Erythroblast (primary cell): ENCODE measurements around the gene DNAH9.

Source experiments
- DNase-seq, 2 experiments: peaks; one replicate each; lab custom pipeline; 2025; lab: John Stamatoyannopoulos, UW
- GATA1 ChIP-seq: IDR thresholded peaks from 2 replicates; pipeline ENCODE4 v1.6.1; 2011; ENCODE audit warnings: low read depth, mild to moderate bottlenecking, control low read depth, low read length, moderate library complexity
- POLR2A ChIP-seq: IDR thresholded peaks from 2 replicates; pipeline ENCODE4 v1.6.1; 2011; ENCODE audit warnings: mild to moderate bottlenecking, low read length

DNAH9 gene

GRCh38 chr17:11736613-11737312 lies 138.5 kb downstream of the DNAH9 start:
- no peak for DNase-seq
- TF ChIP-seq POLR2A (no peak), GATA1 (no peak)

- no peak for DNase-seq
- no peak for TF ChIP-seq GATA1
- no peak for TF ChIP-seq POLR2A
Observed at GRCh38 chr17:11737313-11737679, 139.0 kb downstream of the DNAH9 start.

DNA sequence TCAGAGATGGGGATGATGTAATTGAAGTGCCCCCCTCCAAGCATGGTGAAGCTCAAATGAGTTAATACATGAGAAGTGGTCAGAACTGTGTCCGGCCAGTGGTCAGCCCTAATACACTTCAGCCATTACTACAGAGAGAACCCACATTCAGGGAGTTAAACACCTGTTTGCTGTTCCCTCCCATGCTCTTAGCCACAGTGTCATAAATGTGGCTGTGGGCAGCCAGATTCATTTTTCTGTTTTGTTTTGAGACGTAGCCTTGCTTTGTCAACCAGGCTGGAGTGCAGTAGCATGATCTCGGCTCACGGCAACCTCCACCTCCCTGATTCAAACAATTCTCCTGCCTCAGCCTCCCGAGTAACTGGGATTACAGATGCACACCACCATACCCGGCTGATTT lies 139.9 kb downstream of the DNAH9 start:
- no peak for DNase-seq
- TF ChIP-seq GATA1 (no peak), POLR2A (no peak)

- no peak for DNase-seq
- no peak for TF ChIP-seq GATA1
- no peak for TF ChIP-seq POLR2A
Observed at GRCh38 chr17:11739351-11739750, 141.1 kb downstream of the DNAH9 start.

DNA sequence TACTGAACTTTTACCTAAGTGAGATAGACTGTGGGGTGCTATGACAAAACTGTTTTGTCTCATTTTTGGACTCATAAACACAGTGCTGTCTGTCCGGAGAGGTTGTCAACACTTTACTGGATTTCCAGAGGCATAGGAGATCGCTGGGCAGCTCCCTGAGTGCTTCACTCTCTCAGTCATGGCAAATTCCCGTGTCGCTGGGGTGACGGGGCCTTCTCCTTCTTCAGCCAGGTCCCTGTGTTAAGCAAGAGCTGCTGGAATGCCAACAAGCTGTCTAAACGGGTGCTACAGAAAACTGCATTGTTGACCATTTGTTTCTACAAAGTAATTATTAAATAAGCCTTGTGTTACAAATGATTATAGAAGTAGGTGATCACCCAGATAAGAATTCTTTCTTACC lies 141.6 kb downstream of the DNAH9 start:
- DNase-seq, result no peak
- TF ChIP-seq GATA1 (no peak), POLR2A (no peak)

DNA sequence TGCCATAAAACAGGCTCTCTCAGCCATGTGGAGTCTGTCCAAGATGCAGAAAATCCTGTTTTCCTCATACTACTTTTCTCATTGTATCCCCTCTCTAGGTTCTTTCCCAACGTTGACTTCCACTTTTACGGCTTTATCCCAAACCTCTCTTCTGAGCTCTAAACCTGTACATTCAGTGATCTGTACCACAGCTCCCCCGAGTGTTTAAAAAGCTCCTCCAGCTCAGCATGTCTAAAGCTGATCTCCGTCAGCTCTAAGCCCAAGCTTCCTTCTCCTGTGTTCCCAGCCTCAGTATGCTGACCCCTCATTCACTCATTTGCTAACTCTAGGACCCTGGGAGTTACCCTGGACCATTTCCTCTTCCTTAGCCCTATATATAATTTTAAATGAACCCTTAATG lies 144.6 kb downstream of the DNAH9 start:
- no peak for TF ChIP-seq GATA1
- TF ChIP-seq POLR2A, result no peak
- no peak for DNase-seq

DNA sequence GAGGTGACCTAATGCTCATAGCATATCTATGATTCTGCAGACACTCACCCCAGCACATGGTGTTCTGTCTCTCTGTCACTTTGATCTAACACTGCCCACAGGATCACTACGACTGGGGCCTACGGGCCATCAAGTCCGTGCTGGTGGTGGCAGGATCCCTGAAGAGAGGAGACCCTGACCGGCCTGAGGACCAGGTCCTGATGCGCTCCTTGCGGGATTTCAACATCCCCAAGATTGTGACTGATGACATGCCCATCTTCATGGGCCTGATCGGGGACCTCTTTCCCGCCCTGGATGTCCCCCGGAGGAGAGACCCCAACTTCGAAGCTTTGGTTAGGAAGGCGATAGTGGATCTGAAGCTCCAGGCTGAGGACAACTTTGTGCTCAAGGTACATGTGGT lies 146.4 kb downstream of the DNAH9 start:
- TF ChIP-seq POLR2A (no peak), GATA1 (no peak)
- no peak for DNase-seq

DNA sequence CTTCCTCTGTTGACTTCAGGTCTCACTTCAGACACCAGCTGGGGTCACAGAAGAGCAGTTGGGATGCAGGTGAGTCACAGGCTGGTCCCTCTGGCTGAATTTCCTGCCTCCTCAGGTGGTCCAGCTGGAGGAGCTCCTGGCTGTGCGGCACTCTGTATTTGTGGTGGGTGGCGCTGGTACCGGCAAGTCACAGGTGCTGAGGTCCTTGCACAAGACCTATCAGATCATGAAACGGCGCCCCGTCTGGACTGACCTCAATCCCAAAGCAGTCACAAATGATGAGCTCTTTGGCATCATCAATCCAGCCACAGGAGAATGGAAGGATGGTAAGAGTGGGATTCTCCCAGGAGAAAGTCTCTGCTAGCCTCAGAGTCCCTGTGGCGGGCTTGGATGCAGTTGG lies 149.2 kb downstream of the DNAH9 start:
- TF ChIP-seq POLR2A (no peak), GATA1 (no peak)
- no peak for DNase-seq

- no peak for DNase-seq
- no peak for TF ChIP-seq POLR2A
- no peak for TF ChIP-seq GATA1
Observed at GRCh38 chr17:11757815-11758214, 159.5 kb downstream of the DNAH9 start.

DNA sequence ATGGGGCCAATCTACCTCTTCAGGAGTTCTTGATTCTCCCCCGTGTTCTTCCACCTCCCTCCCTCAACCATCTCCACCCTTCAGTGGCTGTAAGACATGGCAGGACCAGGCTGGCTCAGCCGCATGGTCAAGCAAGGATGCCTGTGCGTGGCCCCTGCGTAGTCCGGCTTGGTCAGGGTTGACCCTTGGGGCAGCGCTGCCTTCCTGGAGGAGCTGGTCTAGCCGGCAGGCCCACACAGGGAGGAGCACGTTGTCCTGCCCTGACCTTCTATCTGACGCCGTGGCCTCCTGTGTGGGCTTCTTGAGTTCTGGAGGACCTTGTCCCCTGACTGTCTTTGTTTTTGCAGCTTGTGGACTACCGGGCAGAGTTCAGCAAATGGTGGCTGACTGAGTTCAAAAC lies 169.8 kb downstream of the DNAH9 start:
- TF ChIP-seq POLR2A (no peak), GATA1 (no peak)

DNA sequence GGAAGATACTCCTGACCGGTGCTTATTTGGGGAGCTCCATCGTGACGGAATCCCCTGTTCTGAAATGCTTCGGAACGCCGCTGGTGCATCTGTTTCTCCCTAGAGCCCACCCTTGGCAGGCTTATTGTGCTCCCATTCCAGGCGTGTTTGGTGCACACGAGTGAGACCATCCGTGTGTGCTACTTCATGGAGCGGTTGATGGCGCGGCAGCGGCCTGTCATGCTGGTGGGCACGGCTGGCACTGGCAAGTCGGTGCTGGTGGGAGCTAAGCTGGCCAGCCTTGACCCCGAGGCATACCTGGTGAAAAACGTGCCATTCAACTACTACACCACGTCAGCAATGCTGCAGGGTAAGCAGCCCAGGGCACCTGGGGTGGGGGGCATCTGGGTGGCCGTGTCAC lies 170.7 kb downstream of the DNAH9 start:
- no peak for DNase-seq
- TF ChIP-seq GATA1 (no peak), POLR2A (no peak)

More for the DNA sequence above, 169.8 kb downstream of the DNAH9 start:
- no peak for DNase-seq

DNA sequence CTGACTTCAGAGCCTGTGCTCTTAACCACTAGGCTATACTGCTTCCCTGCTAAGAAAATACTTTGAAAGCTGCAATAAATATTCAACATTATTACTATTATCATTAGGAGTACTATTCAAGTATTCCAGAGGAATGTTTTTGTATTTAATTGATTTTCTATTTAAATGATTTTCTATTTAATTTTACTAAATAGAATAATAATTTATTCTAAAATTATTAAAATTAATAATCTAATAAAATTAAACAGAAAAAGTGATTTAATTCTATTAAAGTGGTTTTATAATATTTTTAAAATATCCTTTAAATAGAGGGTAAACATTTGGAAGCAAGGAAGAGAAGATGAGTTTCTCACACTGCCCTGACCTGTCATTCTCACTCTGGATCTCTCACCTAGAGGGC lies 173.8 kb downstream of the DNAH9 start:
- DNase-seq, result no peak
- TF ChIP-seq GATA1, result no peak
- no peak for TF ChIP-seq POLR2A

DNA sequence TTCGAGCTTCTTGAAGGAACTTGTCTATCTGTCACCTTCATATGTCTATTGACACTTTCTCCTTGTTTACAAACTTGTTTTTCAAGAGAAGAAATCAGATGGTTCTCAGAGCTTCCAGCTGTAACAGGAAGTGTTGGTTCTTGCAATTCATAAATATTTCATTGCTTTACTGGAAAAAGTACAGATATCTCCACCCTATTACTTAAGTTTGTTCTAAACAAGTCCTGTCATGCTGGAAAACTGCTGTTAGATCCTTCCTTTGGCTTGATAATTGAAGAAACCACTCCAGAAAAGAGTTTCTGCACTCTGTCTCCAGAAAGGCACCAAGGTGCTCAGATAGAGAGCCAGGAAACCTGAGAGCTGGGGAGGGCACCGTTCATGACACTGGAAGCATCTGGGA lies 181.6 kb downstream of the DNAH9 start:
- DNase-seq, result no peak
- TF ChIP-seq POLR2A, result no peak
- TF ChIP-seq GATA1, result no peak

DNA sequence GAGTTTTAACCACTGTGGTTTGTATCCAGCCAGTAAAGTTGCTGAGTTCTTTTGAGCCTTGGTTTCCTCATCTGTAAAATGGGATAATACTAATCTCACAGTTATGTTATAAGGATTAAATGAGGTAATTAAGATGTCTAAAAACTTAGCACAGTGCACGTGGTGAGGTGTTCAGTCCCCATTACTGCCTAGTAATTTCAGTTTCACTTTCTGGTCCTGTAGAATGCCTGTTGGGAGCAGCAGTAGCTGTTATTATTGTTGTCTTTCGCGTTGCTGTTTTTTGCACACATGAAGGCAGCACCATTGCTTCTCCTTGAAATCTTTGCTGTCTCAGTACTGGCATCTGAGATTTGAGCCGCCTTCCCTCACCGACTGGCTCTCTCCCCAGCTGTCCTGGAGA lies 182.4 kb downstream of the DNAH9 start:
- TF ChIP-seq POLR2A, result no peak
- no peak for TF ChIP-seq GATA1
- no peak for DNase-seq
